H1 (cell line): ENCODE measurements around the gene ACSL6. TPM values are rescaled to one million over a fixed set of nuclear protein-coding genes. Genes with fewer than 3 reads are reported as not detected.

Experiments
- CTCF ChIA-PET: fragments of 300-600 bp; sonication (Branson Sonifier 250); formaldehyde crosslinking; loops from one replicate; lab custom pipeline; 2021; ENCODE audit not compliant: partially characterized antibody; lab: Charles Lee
- POLR2A ChIA-PET: fragments of 300-600 bp; sonication (Branson Sonifier 250); formaldehyde crosslinking; loops from one replicate; lab custom pipeline; 2021; ENCODE audit warnings: inconsistent platforms; ENCODE audit not compliant: partially characterized antibody; lab: Charles Lee
- DNase-seq, 2 experiments: peaks; one replicate each; pipeline versions ENCODE4 v3.0.0 to v3.0.0-alpha.2; 2010 to 2022; ENCODE audit warnings: low spot score in 2 of 2, low read depth in 1 of 2, mixed read lengths in 1 of 2
- FAIRE-seq: peaks from 2 replicates; lab custom pipeline; 2011; peaks lifted over from hg19 to GRCh38; lab: Jason Lieb, UNC
- H2AFZ ChIP-seq: 2 replicates; pipeline ENCODE4 v1.8.1; 2012; ENCODE audit warnings: low read length, inconsistent platforms
- H2AK5ac ChIP-seq: 2 replicates; pipeline ENCODE4 v1.6.1; 2013; ENCODE audit warnings: low read depth, low read length
- H2BK120ac ChIP-seq: replicated peaks from 2 replicates; pipeline ENCODE3; 2013; ENCODE audit warnings: low read depth, low read length, inconsistent platforms
- H2BK12ac ChIP-seq: 2 replicates; pipeline ENCODE4 v1.6.1; 2013; ENCODE audit warnings: low read depth, low read length
- H2BK15ac ChIP-seq: 2 replicates; pipeline ENCODE4 v1.6.1; 2013; ENCODE audit warnings: low read length
- H2BK20ac ChIP-seq: 2 replicates; pipeline ENCODE4 v1.6.1; 2013; ENCODE audit warnings: low read length
- H2BK5ac ChIP-seq: 2 replicates; pipeline ENCODE4 v1.6.1; 2013; ENCODE audit warnings: low read depth, low read length
- H3K14ac ChIP-seq: 2 replicates; pipeline ENCODE4 v1.6.1; 2013; ENCODE audit warnings: inconsistent platforms; ENCODE audit not compliant: insufficient read length
- H3K18ac ChIP-seq: 2 replicates; pipeline ENCODE4 v1.6.1; 2013; ENCODE audit warnings: low read length; ENCODE audit errors: extremely low read depth
- H3K23ac ChIP-seq: 2 replicates; pipeline ENCODE4 v1.6.1; 2013; ENCODE audit warnings: inconsistent platforms; ENCODE audit not compliant: insufficient read length
- H3K23me2 ChIP-seq: 2 replicates; pipeline ENCODE4 v1.6.1; 2013; ENCODE audit warnings: low read depth, low read length
- H3K27ac ChIP-seq: 2 replicates; pipeline ENCODE4 v1.6.1; 2011; ENCODE audit warnings: low read depth, low read length, inconsistent platforms
- H3K27me3 ChIP-seq, 4 experiments: replicated peaks in 1 of 4; 1 replicate in 1 of 4; 2 replicates in 3 of 4; pipeline versions ENCODE4 v1.6.1 to v1.8.1; 2011 to 2013; ENCODE audit warnings: low read length in 3 of 4, mild to moderate bottlenecking in 3 of 4, inconsistent platforms in 2 of 4, mixed read lengths in 2 of 4, moderate library complexity in 1 of 4; ENCODE audit not compliant: control insufficient read depth in 3 of 4, insufficient read depth in 3 of 4; ENCODE audit errors: extremely low read depth in 1 of 4
- H3K36me3 ChIP-seq, 4 experiments: 2 replicates each; pipeline versions ENCODE4 v1.6.1 to v1.8.1; 2011 to 2013; ENCODE audit warnings: mild to moderate bottlenecking in 4 of 4, low read length in 3 of 4, moderate library complexity in 2 of 4, control low read depth in 1 of 4, inconsistent platforms in 1 of 4; ENCODE audit not compliant: insufficient read depth in 4 of 4, control insufficient read depth in 2 of 4
- H3K4ac ChIP-seq: replicated peaks from 2 replicates; pipeline ENCODE3; 2013; ENCODE audit warnings: low read length, low read depth, mixed read lengths, inconsistent platforms; ENCODE audit not compliant: insufficient read length
- H3K4me1 ChIP-seq, 4 experiments: replicated peaks in 1 of 4; 1 replicate in 1 of 4; 2 replicates in 3 of 4; pipeline versions ENCODE4 v1.6.1 to v1.8.1; 2011 to 2013; ENCODE audit warnings: low read length in 3 of 4, inconsistent platforms in 2 of 4, mixed read lengths in 1 of 4; ENCODE audit not compliant: insufficient read depth in 4 of 4, control insufficient read depth in 3 of 4
- H3K4me2 ChIP-seq, 2 experiments: 2 replicates each; pipeline versions ENCODE4 v1.6.1 to v1.8.1; 2011 to 2013; ENCODE audit warnings: low read depth in 2 of 2, low read length in 2 of 2, control low read depth in 1 of 2, inconsistent platforms in 1 of 2, mild to moderate bottlenecking in 1 of 2; ENCODE audit not compliant: insufficient read depth in 1 of 2
- H3K4me3 ChIP-seq, 4 experiments: fragments of 200-600, 300-600 bp in 1 of 4; sonication (generic), shearing (Covaris generic), sonication (Bioruptor Twin) in 1 of 4; 2 replicates each; pipeline versions ENCODE4 v1.5.1 to v1.8.1; 2011 to 2016; ENCODE audit warnings: low read length in 4 of 4, low read depth in 3 of 4, control low read depth in 2 of 4, inconsistent platforms in 2 of 4, mild to moderate bottlenecking in 2 of 4, mixed read lengths in 1 of 4, moderate library complexity in 1 of 4; ENCODE audit not compliant: insufficient read depth in 2 of 4; ENCODE audit errors: extremely low read depth in 1 of 4
- H3K56ac ChIP-seq: replicated peaks from 2 replicates; pipeline ENCODE3; 2013; ENCODE audit warnings: low read depth, mild to moderate bottlenecking, mixed read lengths, low read length, inconsistent platforms; ENCODE audit not compliant: insufficient read length
- H3K79me1 ChIP-seq: 2 replicates; pipeline ENCODE4 v1.6.1; 2013; ENCODE audit warnings: low read depth, low read length, control low read depth
- H3K79me2 ChIP-seq, 2 experiments: 2 replicates each; pipeline versions ENCODE4 v1.6.1 to v1.8.1; 2012 to 2013; ENCODE audit warnings: low read length in 2 of 2, mild to moderate bottlenecking in 2 of 2, inconsistent platforms in 1 of 2; ENCODE audit not compliant: insufficient read depth in 2 of 2, control insufficient read depth in 1 of 2
- H3K9ac ChIP-seq, 4 experiments: replicated peaks in 1 of 4; 1 replicate in 1 of 4; 2 replicates in 3 of 4; pipeline versions ENCODE4 v1.6.1 to v1.8.1; 2011 to 2013; ENCODE audit warnings: low read depth in 3 of 4, low read length in 3 of 4, control low read depth in 2 of 4, mild to moderate bottlenecking in 2 of 4, moderate library complexity in 2 of 4, inconsistent platforms in 1 of 4; ENCODE audit errors: extremely low read depth in 1 of 4
- H3K9me3 ChIP-seq, 2 experiments: 2 replicates each; pipeline versions ENCODE4 v1.6.1 to v1.8.1; 2012 to 2013; ENCODE audit warnings: mild to moderate bottlenecking in 2 of 2, moderate library complexity in 2 of 2, control low read depth in 1 of 2, inconsistent platforms in 1 of 2, low read depth in 1 of 2, low read length in 1 of 2, mixed read lengths in 1 of 2; ENCODE audit not compliant: insufficient read depth in 2 of 2
- H4K20me1 ChIP-seq, 2 experiments: replicated peaks in 1 of 2; 2 replicates each; pipeline versions ENCODE3 to v1.8.1; 2011 to 2013; ENCODE audit warnings: inconsistent platforms in 2 of 2, low read length in 2 of 2, mild to moderate bottlenecking in 1 of 2; ENCODE audit not compliant: insufficient read depth in 2 of 2, control insufficient read depth in 1 of 2
- H4K5ac ChIP-seq: 2 replicates; pipeline ENCODE4 v1.6.1; 2013; ENCODE audit warnings: low read length, low read depth, mixed read lengths, inconsistent platforms; ENCODE audit not compliant: insufficient read length
- H4K8ac ChIP-seq: 2 replicates; pipeline ENCODE4 v1.8.0; 2013; ENCODE audit warnings: mild to moderate bottlenecking, moderate library complexity, low read length, inconsistent platforms; ENCODE audit not compliant: insufficient read depth; ENCODE audit errors: extremely low read depth
- H4K91ac ChIP-seq: replicated peaks from 2 replicates; pipeline ENCODE3; 2013; ENCODE audit warnings: low read length, mixed read lengths, inconsistent platforms; ENCODE audit not compliant: insufficient read length
- ASH2L ChIP-seq: fragments of 200-600, 300-600 bp; sonication (generic); IDR thresholded peaks from one replicate; pipeline ENCODE4 v1.7.1; 2017; ENCODE audit warnings: low read length
- EP300 ChIP-seq, 2 experiments: IDR thresholded peaks; 1 replicate in 1 of 2; 2 replicates in 1 of 2; pipeline ENCODE4 v1.6.1; 2011 to 2012; ENCODE audit warnings: low read depth in 2 of 2, low read length in 2 of 2, mild to moderate bottlenecking in 2 of 2, borderline replicate concordance in 1 of 2, inconsistent platforms in 1 of 2, moderate library complexity in 1 of 2
- KDM4A ChIP-seq: IDR thresholded peaks from one replicate; pipeline ENCODE4 v1.7.1; 2012; ENCODE audit warnings: low read depth, mild to moderate bottlenecking, moderate library complexity, low read length, inconsistent platforms; ENCODE audit not compliant: severe bottlenecking
- SIN3A ChIP-seq, 2 experiments: IDR thresholded peaks in 1 of 2; conservative IDR thresholded peaks in 1 of 2; 2 replicates each; pipeline ENCODE4 v1.6.1; 2011 to 2012; ENCODE audit warnings: low read length in 2 of 2, improper control_type of control experiment in 1 of 2, low read depth in 1 of 2, mild to moderate bottlenecking in 1 of 2
- TCF12 ChIP-seq: IDR thresholded peaks from 2 replicates; pipeline ENCODE4 v1.6.1; 2011; ENCODE audit warnings: low read depth, mild to moderate bottlenecking, low read length
- WGBS, 2 experiments: shearing (Covaris generic) in 1 of 2; methylation state at CpG; one replicate each; pipeline versions ENCODE4 v1.1.6 to v1.1.7; 2013 to 2015; ENCODE audit warnings: low lambda C conversion rate in 2 of 2, mixed read lengths in 2 of 2, inconsistent platforms in 1 of 2, low coverage in 1 of 2, missing lambda C conversion rate in 1 of 2; ENCODE audit not compliant: insufficient replicate concordance in 2 of 2, insufficient coverage in 1 of 2, insufficient read length in 1 of 2; ENCODE audit errors: extremely low coverage in 1 of 2, missing lambda C conversion rate in 1 of 2; 5-methylcytosine and 5-hydroxymethylcytosine counted together
- polyA plus RNA-seq, 7 experiments: library from polyadenylated mRNA; depleted of rRNA in 3 of 7; stranded (reverse) in 5 of 7; unstranded in 2 of 7; fragments of >200 nt in 5 of 7; fragments of 200-250 nt in 2 of 7; gene quantifications; 1 replicate in 5 of 7; 2 replicates in 1 of 7; 4 replicates in 1 of 7; pipeline versions ENCODE4 v1.2.1 to v1.2.3, GENCODE V29; 2011 to 2013; ENCODE audit warnings: missing spikeins in 2 of 7, mixed read lengths in 2 of 7
- total RNA-seq: library from RNA; stranded (reverse); fragmentation: NEBNext Ultra II Directional; extraction: Animal tissue kit (Norgen Biotek cat#: 25700); gene quantifications from 2 replicates; pipeline ENCODE4 v1.2.1, GENCODE V29; 2021

ACSL6 gene
- total and polyA plus RNA-seq, 2 of the 8 experiments (the other 6 are each of a cell fraction or from before 2014, with no cell fraction given): 2.3 to 2.4 TPM

- Histone ChIP-seq H2AFZ (peak overlapping the region; percentile 64; the same call in 1 of the 2 replicates), H4K8ac (no peak overlapping the region; the same call in 1 of the 2 replicates), H3K9me3 (no peaks in the 10 kb centered on the region), H3K23ac (no peak overlapping the region), H3K4me1 (peaks cover 0 to 20% (median 7%) of the 10 kb centered on the region in 4 experiments; a peak in 6 of 7 replicates), H3K18ac (no peak overlapping the region), H3K4me3 (peak overlapping the region; percentile 49 to 70 (median 66)), H3K9ac (0 out of 7 replicates have a peak overlapping the region, but pooled peaks of 1 of the 4 experiments have one; percentile 22), H2AK5ac (no peak overlapping the region), H3K36me3 (no peaks in the 10 kb centered on the region), H4K91ac (no peak overlapping the region), H3K23me2 (peaks cover 11% of the 10 kb centered on the region; the same call in 1 of the 2 replicates), H2BK12ac (no peak overlapping the region), H2BK120ac (no peak overlapping the region), H3K27me3 (peaks cover 5 to 23% (median 18%) of the 10 kb centered on the region in 4 experiments), H4K20me1 (peaks cover 4 to 11% of the 10 kb centered on the region in 2 experiments), H3K79me2 (no peaks in the 10 kb centered on the region), H3K56ac (no peak overlapping the region), H3K4me2 (peak overlapping the region; percentile 89 to 99), H2BK20ac (no peak overlapping the region), H3K79me1 (no peaks in the 10 kb centered on the region; the same call in 1 of the 2 replicates), H2BK15ac (no peak overlapping the region), H3K14ac (no peak overlapping the region), H4K5ac (no peak overlapping the region), H2BK5ac (no peak overlapping the region), H3K4ac (no peak overlapping the region), H3K27ac (no peak overlapping the region)
- FAIRE-seq: no peak
- CTCF ChIA-PET: interaction anchor here (0.7 to 7.2 kb wide), 10 partner anchors 11 to 420 kb away, joined by 3 to 157 read pairs (median 4); no protein-coding TSS in a partner anchor
- TF ChIP-seq KDM4A (peak; percentile 88), TCF12 (no peak), ASH2L (peak; percentile 12), SIN3A (conservative IDR thresholded peaks at IDR 0.05 in 1 of 2, IDR thresholded peaks at IDR 0.05 in 1 of 2; ENCODE audit: low read depth in 1 of 2, low read length in 2 of 2) (0 out of 4 replicates have a peak, but pooled peaks of 1 of the 2 experiments have one; percentile 35), EP300 (IDR thresholded peaks at IDR 0.05; ENCODE audit: borderline replicate concordance in 1 of 2, low read depth in 2 of 2, low read length in 2 of 2) (no peak)
- 3% methylated on average over 34 of the region's 46 CpGs; no CpG with 5 or more reads in 1 of the 2 experiments for WGBS, 2 experiments
- POLR2A ChIA-PET: interaction anchor here (0.8 to 1.2 kb wide), 2 partner anchors 51 to 282 kb away, joined by 3 to 6 read pairs; no protein-coding TSS in a partner anchor
- peak in 1 of 2 experiments; percentile 60 for DNase-seq
These were observed 353 bp downstream of the ACSL6 start for GRCh38 chr5:132010989-132011621.
